Endothelial cell of umbilical vein (primary cell): ENCODE measurements around the gene IGF2R. TPM values are rescaled to one million over a fixed set of nuclear protein-coding genes. Genes with fewer than 3 reads are reported as not detected.

Experiments
- BruUV-seq: library from RNA; stranded (reverse); fragments of 400-500 nt; replicated peaks from 2 replicates; lab custom pipeline; 2021; lab: Mats Ljungman, UMichigan
- CTCF ChIA-PET: fragments of 300-600, 350-600 bp; sonication (Branson Sonifier 250); formaldehyde crosslinking; loops from one replicate; lab custom pipeline; 2021; ENCODE audit warnings: antibody characterized with exemption, inconsistent platforms; lab: Charles Lee
- POLR2A ChIA-PET: fragments of 300-600, 350-600 bp; sonication (Branson Sonifier 250); formaldehyde crosslinking; loops from one replicate; lab custom pipeline; 2021; ENCODE audit warnings: antibody characterized with exemption, inconsistent platforms; lab: Charles Lee
- DNase-seq: peaks from one replicate; pipeline ENCODE4 v3.0.0-alpha.2; 2011; ENCODE audit warnings: low read depth, low spot score
- FAIRE-seq: peaks from 2 replicates; lab custom pipeline; 2011; peaks lifted over from hg19 to GRCh38; lab: Jason Lieb, UNC
- H2AFZ ChIP-seq: 2 replicates; pipeline ENCODE4 v1.6.0; 2012; ENCODE audit warnings: low read depth, low read length, control low read depth, inconsistent platforms
- H3K27ac ChIP-seq: 2 replicates; pipeline ENCODE4 v1.5.1; 2011; ENCODE audit warnings: low read depth, mild to moderate bottlenecking, control low read depth, low read length, moderate library complexity; ENCODE audit not compliant: insufficient read depth
- H3K27me3 ChIP-seq, 2 experiments: 2 replicates each; pipeline versions ENCODE4 v1.6.0 to v1.6.1; 2011; ENCODE audit warnings: low read length in 2 of 2, mixed read lengths in 1 of 2; ENCODE audit not compliant: control insufficient read depth in 2 of 2, insufficient read depth in 2 of 2
- H3K36me3 ChIP-seq, 2 experiments: 2 replicates in 1 of 2; 3 replicates in 1 of 2; pipeline ENCODE4 v1.5.1; 2011; ENCODE audit warnings: low read length in 2 of 2, mild to moderate bottlenecking in 1 of 2, moderate library complexity in 1 of 2; ENCODE audit not compliant: control insufficient read depth in 2 of 2, insufficient read depth in 2 of 2; ENCODE audit errors: extremely low read depth in 1 of 2
- H3K4me1 ChIP-seq: 3 replicates; pipeline ENCODE4 v1.5.1; 2011; ENCODE audit warnings: mild to moderate bottlenecking, low read length; ENCODE audit not compliant: control insufficient read depth, insufficient read depth; ENCODE audit errors: extremely low read depth
- H3K4me2 ChIP-seq: 2 replicates; pipeline ENCODE4 v1.6.1; 2011; ENCODE audit warnings: low read length, control low read depth, mixed read lengths; ENCODE audit not compliant: insufficient read depth
- H3K4me3 ChIP-seq, 3 experiments: fragments of 200-600 bp in 1 of 3; sonication (generic), shearing (Covaris generic) in 1 of 3; replicated peaks in 1 of 3; 2 replicates each; pipeline ENCODE4 v1.5.1; 2011 to 2016; ENCODE audit warnings: control low read depth in 3 of 3, low read length in 3 of 3, mild to moderate bottlenecking in 2 of 3, inconsistent platforms in 1 of 3, low read depth in 1 of 3, moderate library complexity in 1 of 3; ENCODE audit not compliant: insufficient read depth in 1 of 3
- H3K79me2 ChIP-seq: 2 replicates; pipeline ENCODE4 v1.6.0; 2012; ENCODE audit warnings: low read length, inconsistent platforms; ENCODE audit not compliant: control insufficient read depth, insufficient read depth
- H3K9ac ChIP-seq: replicated peaks from 2 replicates; pipeline ENCODE3; 2011; ENCODE audit warnings: low read length, control low read depth; ENCODE audit not compliant: insufficient read depth; ENCODE audit errors: extremely low read depth
- H3K9me1 ChIP-seq: replicated peaks from 3 replicates; pipeline ENCODE4 v1.6.0; 2011; ENCODE audit warnings: mild to moderate bottlenecking, low read length; ENCODE audit not compliant: control insufficient read depth, insufficient read depth; ENCODE audit errors: extremely low read depth
- H3K9me3 ChIP-seq: replicated peaks from 2 replicates; pipeline ENCODE4 v1.5.1; 2012; ENCODE audit warnings: low read length, inconsistent platforms; ENCODE audit not compliant: control insufficient read depth, insufficient read depth
- H4K20me1 ChIP-seq: replicated peaks from 2 replicates; pipeline ENCODE3; 2011; ENCODE audit warnings: mild to moderate bottlenecking, low read length; ENCODE audit not compliant: control insufficient read depth, insufficient read depth; ENCODE audit errors: extremely low read depth
- CTCF ChIP-seq, 2 donors: IDR thresholded peaks; 1 replicate in 1 of 2; 2 replicates in 1 of 2; pipeline ENCODE4 v1.5.1; 2011; ENCODE audit warnings: low read length in 2 of 2, mild to moderate bottlenecking in 2 of 2, moderate library complexity in 2 of 2, control low read depth in 1 of 2, inconsistent platforms in 1 of 2, low read depth in 1 of 2; ENCODE audit not compliant: insufficient read depth in 1 of 2; ENCODE audit errors: extremely low read depth in 1 of 2
- EZH2 ChIP-seq: IDR thresholded peaks from 2 replicates; pipeline ENCODE4 v1.6.1; 2012; ENCODE audit warnings: borderline replicate concordance, low read depth, mild to moderate bottlenecking, moderate library complexity, low read length, inconsistent platforms; ENCODE audit not compliant: severe bottlenecking
- FOS ChIP-seq: IDR thresholded peaks from 2 replicates; pipeline ENCODE4 v1.6.1; 2011; ENCODE audit warnings: mild to moderate bottlenecking, low read length, moderate library complexity, borderline replicate concordance; ENCODE audit not compliant: insufficient read depth
- GATA2 ChIP-seq: IDR thresholded peaks from 2 replicates; pipeline ENCODE4 v1.7.0; 2011; ENCODE audit warnings: low read depth, mild to moderate bottlenecking, moderate library complexity, mixed read lengths, low read length; ENCODE audit not compliant: insufficient read length, insufficient read depth
- JUN ChIP-seq: IDR thresholded peaks from 2 replicates; pipeline ENCODE4 v1.6.1; 2011; ENCODE audit warnings: borderline replicate concordance, low read depth; ENCODE audit not compliant: insufficient read length, insufficient read depth
- MAX ChIP-seq: IDR thresholded peaks from 2 replicates; pipeline ENCODE4 v1.6.1; 2011; ENCODE audit not compliant: insufficient read depth, insufficient read length
- MYC ChIP-seq: IDR thresholded peaks from one replicate; pipeline ENCODE4 v1.6.1; 2011; ENCODE audit warnings: mild to moderate bottlenecking, low read depth, low read length
- POLR2A ChIP-seq: IDR thresholded peaks from 2 replicates; pipeline ENCODE4 v1.6.1; 2012; ENCODE audit warnings: low read depth, mild to moderate bottlenecking, control low read depth, low read length
- POLR2AphosphoS5 ChIP-seq: IDR thresholded peaks from 2 replicates; pipeline ENCODE4 v1.6.1; 2012; ENCODE audit warnings: low read depth, mild to moderate bottlenecking, control low read depth, low read length, moderate library complexity; ENCODE audit not compliant: insufficient read depth
- dilution Hi-C: fragments of 300-500 bp; cut with MboI; formaldehyde crosslinking; loops from one replicate; pipeline ENCODE4 v1.15.0; 2019; ENCODE audit warnings: low sequenced_read_pairs; ENCODE audit not compliant: extremely low pct_ligation_motif_present
- intact Hi-C: fragments of 100-400 bp; cut with micrococcal nuclease; formaldehyde crosslinking; loops from one replicate; pipeline ENCODE4 v1.10.0; 2022
- polyA plus RNA-seq, 4 experiments: library from polyadenylated mRNA; depleted of rRNA in 3 of 4; stranded (reverse) in 3 of 4; unstranded in 1 of 4; fragments of >200 nt; gene quantifications; 2 replicates each; pipeline versions ENCODE4 v1.2.1 to v1.2.3, GENCODE V29; 2011 to 2012; ENCODE audit warnings: missing spikeins in 1 of 4
- total RNA-seq: library from RNA; stranded (reverse); gene quantifications from 2 replicates; pipeline ENCODE4 v1.2.3, GENCODE V29; 2021

Gene IGF2R
- total and polyA plus RNA-seq, 2 donors (not counting 3 experiments of a cell fraction or from before 2014, with no cell fraction given) = 16.3 to 60.2 TPM

GRCh38 chr6:160014869-160015182 is 45.9 kb downstream of the IGF2R start:
- FAIRE-seq (no peak), DNase-seq (no peak)
- Histone ChIP-seq H3K4me2 (no peak overlapping the region), H3K79me2 (no peaks in the 10 kb centered on the region), H3K9me1 (no peaks in the 10 kb centered on the region), H4K20me1 (no peaks in the 10 kb centered on the region), H2AFZ (no peak overlapping the region), H3K9ac (no peak overlapping the region), H3K27ac (no peak overlapping the region), H3K36me3 (peaks cover 0 to 3% of the 10 kb centered on the region in 2 experiments), H3K9me3 (no peaks in the 10 kb centered on the region), H3K4me1 (no peaks in the 10 kb centered on the region), H3K27me3 (no peaks in the 10 kb centered on the region), H3K4me3 (no peak overlapping the region)
- ChIA-PET CTCF (no interaction called here), POLR2A (no interaction called here)
- TF ChIP-seq MAX = no peak
- no peak for TF ChIP-seq EZH2
- TF ChIP-seq MYC = no peak
- TF ChIP-seq GATA2 = no peak
- no peak for TF ChIP-seq CTCF (IDR thresholded peaks at IDR 0.05; ENCODE audit: extremely low read depth in 1 of 2, insufficient read depth in 1 of 2, low read depth in 1 of 2, low read length in 2 of 2)
- no peak for TF ChIP-seq POLR2A
- TF ChIP-seq JUN = no peak
- no peak for TF ChIP-seq FOS
- no peak for TF ChIP-seq POLR2AphosphoS5
- BruUV-seq = no TSS peak
- dilution Hi-C loops (no loop called here), intact Hi-C loops (no loop called here)
